ENCODE data around the gene EHMT1.

DNA sequence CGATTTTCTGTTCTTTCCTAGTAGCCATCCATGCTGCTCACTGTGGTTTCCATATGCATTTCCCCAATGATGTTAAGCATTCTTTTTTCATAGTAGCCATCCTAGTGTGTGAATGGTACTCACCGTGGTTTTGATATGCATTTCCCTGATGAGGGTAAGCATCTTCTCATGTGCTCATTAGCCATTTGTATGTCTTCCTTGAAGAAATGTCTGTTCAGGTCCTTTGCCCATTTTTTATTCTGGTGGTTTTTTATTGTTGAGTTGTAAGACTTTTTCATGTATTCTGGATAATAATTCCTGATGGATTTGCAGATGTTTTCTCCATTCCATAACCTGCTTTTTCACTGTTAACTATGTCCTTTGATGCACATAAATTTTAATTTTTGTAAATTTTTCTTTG lies 108.0 kb downstream of the EHMT1 start:
- TF ChIP-seq, protein P1, sequence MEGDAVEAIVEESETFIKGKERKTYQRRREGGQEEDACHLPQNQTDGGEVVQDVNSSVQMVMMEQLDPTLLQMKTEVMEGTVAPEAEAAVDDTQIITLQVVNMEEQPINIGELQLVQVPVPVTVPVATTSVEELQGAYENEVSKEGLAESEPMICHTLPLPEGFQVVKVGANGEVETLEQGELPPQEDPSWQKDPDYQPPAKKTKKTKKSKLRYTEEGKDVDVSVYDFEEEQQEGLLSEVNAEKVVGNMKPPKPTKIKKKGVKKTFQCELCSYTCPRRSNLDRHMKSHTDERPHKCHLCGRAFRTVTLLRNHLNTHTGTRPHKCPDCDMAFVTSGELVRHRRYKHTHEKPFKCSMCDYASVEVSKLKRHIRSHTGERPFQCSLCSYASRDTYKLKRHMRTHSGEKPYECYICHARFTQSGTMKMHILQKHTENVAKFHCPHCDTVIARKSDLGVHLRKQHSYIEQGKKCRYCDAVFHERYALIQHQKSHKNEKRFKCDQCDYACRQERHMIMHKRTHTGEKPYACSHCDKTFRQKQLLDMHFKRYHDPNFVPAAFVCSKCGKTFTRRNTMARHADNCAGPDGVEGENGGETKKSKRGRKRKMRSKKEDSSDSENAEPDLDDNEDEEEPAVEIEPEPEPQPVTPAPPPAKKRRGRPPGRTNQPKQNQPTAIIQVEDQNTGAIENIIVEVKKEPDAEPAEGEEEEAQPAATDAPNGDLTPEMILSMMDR (IDR thresholded peaks at IDR 0.05; ENCODE audit: insufficient read depth, low read length, poor library complexity, severe bottlenecking): no peak
- TF ChIP-seq EZH2phosphoT487 (conservative IDR thresholded peaks at IDR 0.05; ENCODE audit: low read length): no peak

All from SU-DHL-6 (cell line).